Skeletal muscle tissue (tissue), 4 donors: ENCODE data around the gene ZSCAN5A. TPM values are rescaled to one million over a fixed set of nuclear protein-coding genes. Genes with fewer than 3 reads are reported as not detected.
"Not testable (repeated sequence)": the region's sequence is repeated elsewhere in the genome, so short reads cannot be mapped to it uniquely, and the experiment has no call there.

ENCODE experiments used
- H3K27ac ChIP-seq: one replicate; pipeline ENCODE4 v1.7.0; 2013; ENCODE audit warnings: mild to moderate bottlenecking, low read depth, low read length, inconsistent platforms
- H3K27me3 ChIP-seq, 3 donors: one replicate each; pipeline ENCODE4 v1.7.0; 2013; ENCODE audit warnings: low read length in 3 of 3; ENCODE audit not compliant: control insufficient read depth in 3 of 3, insufficient read depth in 3 of 3
- H3K36me3 ChIP-seq, 3 donors: one replicate each; pipeline ENCODE4 v1.7.0; 2013; ENCODE audit warnings: low read length in 3 of 3; ENCODE audit not compliant: control insufficient read depth in 3 of 3, insufficient read depth in 3 of 3
- H3K4me1 ChIP-seq, 3 donors: one replicate each; pipeline ENCODE4 v1.7.0; 2013; ENCODE audit warnings: low read length in 3 of 3, mild to moderate bottlenecking in 3 of 3; ENCODE audit not compliant: control insufficient read depth in 3 of 3, insufficient read depth in 3 of 3
- H3K4me3 ChIP-seq, 3 donors: one replicate each; pipeline ENCODE4 v1.7.0; 2013; ENCODE audit warnings: low read length in 3 of 3
- H3K9ac ChIP-seq, 3 donors: one replicate each; pipeline ENCODE4 v1.7.0; 2013; ENCODE audit warnings: low read length in 3 of 3, mild to moderate bottlenecking in 3 of 3, moderate library complexity in 2 of 3, low read depth in 1 of 3
- H3K9me3 ChIP-seq, 3 donors: one replicate each; pipeline ENCODE4 v1.7.0; 2013; ENCODE audit warnings: low read length in 3 of 3; ENCODE audit not compliant: control insufficient read depth in 3 of 3
- total RNA-seq: library from RNA; depleted of rRNA; stranded (reverse); fragments of >200 nt; gene quantifications from one replicate; pipeline ENCODE4 v1.2.3, GENCODE V29; 2014
- donor health status: Osteomylitis.

ZSCAN5A gene
- total RNA-seq, 1 donor from 2014 or later = 3.1 TPM

DNA sequence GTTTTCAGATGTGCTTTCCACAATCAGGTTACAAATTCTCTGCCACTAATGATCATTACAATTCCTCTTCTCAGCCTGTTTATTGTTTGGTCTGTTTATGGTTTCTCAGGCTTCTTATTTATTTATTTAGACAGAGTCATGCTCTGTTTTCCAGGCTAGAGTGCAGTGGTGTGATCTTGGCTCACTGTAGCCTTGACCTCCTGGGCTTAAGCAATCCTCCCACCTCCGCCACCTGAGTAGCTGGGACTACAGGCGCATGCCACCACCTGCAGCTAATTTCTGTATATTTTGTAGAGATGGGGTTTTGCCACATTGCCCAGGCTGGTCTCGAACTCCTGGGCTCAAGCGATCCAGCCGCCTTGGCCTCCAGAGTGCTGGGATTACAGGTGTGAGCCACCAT lies 2.1 kb upstream of the ZSCAN5A start:
- Histone ChIP-seq H3K27ac (no peak overlapping the region), H3K36me3 (peaks cover 0 to 6% (median under 1%) of the 10 kb centered on the region in 3 donors), H3K9ac (no peak overlapping the region), H3K9me3 (no peaks in the 10 kb centered on the region), H3K4me3 (no peak overlapping the region), H3K27me3 (no peaks in the 10 kb centered on the region), H3K4me1 (peaks cover 13 to 18% (median 13%) of the 10 kb centered on the region in 3 donors)

DNA sequence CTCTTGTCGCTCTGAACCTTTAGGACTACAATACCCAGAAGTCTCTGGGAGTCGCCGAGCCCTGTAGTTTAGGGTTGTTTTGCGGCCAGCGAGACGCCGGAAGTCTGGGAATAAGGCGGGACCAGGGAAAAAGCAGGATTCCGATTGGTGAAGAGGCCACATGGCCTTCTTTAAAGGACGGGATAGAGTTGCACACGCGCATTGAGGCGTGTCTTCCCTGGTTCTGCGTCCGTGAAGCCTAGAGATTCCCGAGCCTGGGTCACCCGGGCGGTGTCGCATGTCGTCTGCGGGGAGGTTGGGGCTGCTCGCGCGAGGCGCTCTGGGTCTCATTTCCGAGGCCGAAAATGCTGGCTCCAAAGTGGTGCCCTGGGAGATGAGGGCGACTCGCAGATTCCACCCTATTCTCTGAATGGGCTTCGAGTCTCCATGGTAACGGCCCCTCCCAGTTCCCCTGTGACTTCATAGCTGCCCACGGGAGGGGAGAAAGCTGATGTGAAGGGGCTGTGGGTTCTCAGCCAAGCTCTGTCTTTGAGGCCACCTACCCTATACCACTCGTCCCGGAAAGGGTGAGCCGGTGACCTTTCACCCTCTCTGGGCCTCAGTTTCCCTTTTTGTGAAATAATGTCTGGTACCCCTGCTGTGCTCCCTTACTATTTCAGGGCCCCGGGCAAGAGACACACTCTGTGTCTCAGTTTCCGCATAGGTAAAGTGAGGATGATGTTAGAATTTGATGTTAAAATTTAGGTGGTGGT lies 614 bp upstream of the ZSCAN5A start:
- Histone ChIP-seq H3K9me3 (no peaks in the 10 kb centered on the region), H3K4me1 (peaks cover 13 to 18% (median 13%) of the 10 kb centered on the region in 3 donors), H3K4me3 (peak overlapping the region; percentile 96 to 100 (median 99)), H3K27ac (peak overlapping the region; percentile 94), H3K9ac (peak overlapping the region; percentile 92 to 97 (median 96)), H3K36me3 (peaks cover 0 to 6% (median 2%) of the 10 kb centered on the region in 3 donors), H3K27me3 (no peaks in the 10 kb centered on the region)

DNA sequence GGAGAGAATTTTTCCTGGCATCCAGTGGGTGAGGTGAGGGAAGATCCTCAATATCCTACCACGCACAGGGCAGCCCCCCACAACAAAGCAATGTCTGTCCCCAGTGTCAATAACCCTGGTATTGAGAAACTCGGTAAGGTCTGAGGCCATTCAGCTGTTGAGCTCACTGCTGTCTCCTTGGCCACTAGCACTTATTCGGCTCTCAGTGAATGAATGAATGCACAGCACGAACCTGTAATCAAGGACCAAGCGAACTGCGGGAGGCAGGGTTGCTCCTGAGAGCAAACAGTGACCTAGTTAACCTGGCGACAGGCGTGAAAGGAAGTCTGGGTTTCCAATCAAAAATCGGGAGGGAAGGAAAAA lies 640 bp downstream of the ZSCAN5A start:
- Histone ChIP-seq H3K4me1 (peaks cover 13 to 18% (median 13%) of the 10 kb centered on the region in 3 donors), H3K9me3 (no peaks in the 10 kb centered on the region), H3K36me3 (peaks cover 0 to 6% (median 2%) of the 10 kb centered on the region in 3 donors), H3K27me3 (no peaks in the 10 kb centered on the region), H3K9ac (peak overlapping the region; percentile 92 to 97 (median 96)), H3K4me3 (peak overlapping the region; percentile 96 to 100 (median 99)), H3K27ac (peak overlapping the region; percentile 94)

DNA sequence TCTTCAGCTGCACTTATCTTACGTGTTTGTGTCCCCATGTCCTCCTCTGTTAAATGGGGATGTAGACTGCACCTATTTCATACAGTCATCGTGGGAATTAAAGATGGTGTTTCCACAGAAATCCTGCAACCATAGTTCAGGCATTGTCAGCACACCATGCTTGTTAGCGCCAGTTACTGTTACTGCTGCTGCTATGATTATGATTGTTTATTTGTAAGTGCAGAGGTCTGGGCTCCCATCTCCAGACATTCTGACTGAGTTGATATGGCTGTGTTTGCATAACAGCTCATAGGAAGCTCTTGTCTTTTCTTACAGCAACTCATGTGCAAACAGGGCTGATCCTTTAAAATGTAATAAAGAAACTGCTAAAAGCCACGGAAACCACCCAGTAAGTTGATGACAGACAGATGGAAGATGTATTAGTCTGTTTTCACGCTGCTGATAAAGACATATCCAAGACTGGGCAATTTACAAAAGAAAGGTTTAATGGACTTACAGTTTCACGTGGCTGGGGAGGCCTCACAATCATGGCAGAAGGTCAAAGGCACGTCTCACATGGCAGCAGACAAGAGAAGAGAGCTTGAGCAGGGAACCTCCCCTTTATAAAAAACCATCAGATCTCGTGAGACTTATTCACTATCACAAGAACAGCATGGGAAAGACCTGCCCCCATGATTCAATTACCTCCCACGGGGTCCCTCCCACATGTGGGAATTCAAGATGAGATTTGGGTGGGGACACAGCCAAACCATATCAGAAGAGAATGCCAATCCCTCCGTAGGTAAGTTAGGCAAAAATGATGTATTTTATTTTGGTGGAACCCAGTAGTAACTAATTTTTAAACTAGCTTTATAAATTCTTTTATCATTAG lies 1.6 kb downstream of the ZSCAN5A start:
- Histone ChIP-seq H3K27ac (no peak overlapping the region), H3K27me3 (no peaks in the 10 kb centered on the region), H3K36me3 (peaks cover 0 to 6% (median 2%) of the 10 kb centered on the region in 3 donors), H3K9ac (no peak overlapping the region), H3K9me3 (no peaks in the 10 kb centered on the region), H3K4me3 (no peak overlapping the region), H3K4me1 (peaks cover 13 to 18% (median 13%) of the 10 kb centered on the region in 3 donors)

DNA sequence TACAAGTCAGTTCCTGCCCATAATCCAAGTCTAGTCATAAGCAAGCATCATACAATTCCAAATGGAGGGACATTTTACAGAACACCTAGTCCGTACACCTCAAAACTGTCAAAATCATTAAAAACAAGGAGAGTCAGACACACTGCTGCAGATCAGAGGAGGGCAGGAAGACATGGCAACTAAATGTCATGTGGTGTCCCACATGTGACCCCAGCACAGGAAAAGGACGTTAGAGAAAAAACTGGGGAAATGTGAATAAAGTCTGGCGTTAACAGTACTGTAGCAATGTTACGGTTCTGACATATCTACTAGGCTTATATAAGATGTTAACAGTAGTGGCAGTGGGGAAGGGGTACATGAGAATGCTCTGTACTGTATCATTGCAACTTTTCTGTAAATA lies 2.3 kb downstream of the ZSCAN5A start:
- H3K27ac ChIP-seq = no peak overlapping the region
- H3K36me3 ChIP-seq = peaks cover 0 to 8% (median 2%) of the 10 kb centered on the region in 3 donors
- no peak overlapping the region for H3K4me3 ChIP-seq
- H3K9me3 ChIP-seq = no peaks in the 10 kb centered on the region
- peaks cover 13 to 18% (median 13%) of the 10 kb centered on the region in 3 donors for H3K4me1 ChIP-seq
- H3K9ac ChIP-seq = no peak overlapping the region
- H3K27me3 ChIP-seq = no peaks in the 10 kb centered on the region

DNA sequence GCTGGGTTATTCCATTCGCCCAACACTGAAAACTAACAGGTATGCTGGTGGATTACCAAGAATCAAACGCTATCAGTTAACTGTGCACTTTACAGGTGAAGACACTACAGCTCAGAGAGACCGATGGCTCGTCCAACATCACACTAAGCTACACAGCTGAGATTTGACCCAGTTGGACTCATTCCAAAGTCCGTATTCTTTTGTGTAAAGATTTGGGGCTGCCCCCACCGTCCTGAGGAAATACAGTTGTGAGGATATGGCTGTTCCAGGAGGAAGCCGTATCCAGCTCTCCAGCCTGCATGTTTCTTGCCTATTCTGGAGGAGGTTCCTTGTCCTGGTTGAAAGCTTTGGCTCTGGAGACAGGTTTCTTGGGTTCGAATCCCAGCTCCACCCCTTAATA lies 4.2 kb downstream of the ZSCAN5A start:
- Histone ChIP-seq H3K4me3 (no peak overlapping the region), H3K9ac (no peak overlapping the region), H3K9me3 (no peaks in the 10 kb centered on the region)

DNA sequence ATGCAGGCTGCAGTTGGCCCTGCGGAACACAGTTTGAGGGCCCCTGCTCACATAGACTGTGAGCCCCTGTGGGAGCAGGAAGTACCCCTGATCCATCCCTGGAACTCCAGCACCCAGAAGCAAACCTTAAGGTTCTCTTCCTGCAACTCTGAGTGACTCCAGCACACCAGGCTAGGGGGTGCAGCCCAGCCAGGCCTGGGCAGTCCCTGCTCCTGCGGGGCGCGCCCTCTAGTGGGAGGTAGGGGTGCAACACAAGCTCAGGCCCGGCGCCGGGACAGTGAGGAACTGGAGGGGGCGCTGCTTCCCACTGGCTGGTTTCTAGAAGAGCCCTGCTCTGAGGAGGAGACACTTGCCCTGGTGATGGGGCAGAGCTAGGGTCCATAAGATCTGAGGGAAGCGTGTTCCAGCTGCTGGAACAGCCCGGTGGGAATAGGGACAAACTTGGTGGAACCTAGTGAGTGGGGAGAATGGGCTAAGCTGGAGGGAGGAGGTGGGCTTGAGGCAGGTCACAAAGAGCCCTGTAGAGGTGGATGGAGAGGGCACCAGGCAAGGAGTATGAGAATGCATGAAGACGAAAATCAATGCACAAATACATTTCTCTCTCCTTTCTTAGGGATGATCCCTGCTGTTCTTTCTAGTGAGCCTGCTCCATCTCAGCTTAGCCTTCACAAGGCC lies 5.0 kb downstream of the ZSCAN5A start:
- Histone ChIP-seq H3K9me3 (no peaks in the 10 kb centered on the region), H3K36me3 (peaks cover 2 to 9% (median 4%) of the 10 kb centered on the region in 3 donors), H3K27ac (no peak overlapping the region), H3K9ac (no peak overlapping the region), H3K27me3 (no peaks in the 10 kb centered on the region), H3K4me1 (peaks cover 6 to 7% (median 7%) of the 10 kb centered on the region in 3 donors), H3K4me3 (no peak overlapping the region)

More for the DNA sequence above, 4.2 kb downstream of the ZSCAN5A start:
- H3K27ac ChIP-seq = no peak overlapping the region
- peaks cover 8 to 10% (median 8%) of the 10 kb centered on the region in 3 donors for H3K4me1 ChIP-seq
- no peaks in the 10 kb centered on the region for H3K27me3 ChIP-seq
- peaks cover 0 to 9% (median 2%) of the 10 kb centered on the region in 3 donors for H3K36me3 ChIP-seq

DNA sequence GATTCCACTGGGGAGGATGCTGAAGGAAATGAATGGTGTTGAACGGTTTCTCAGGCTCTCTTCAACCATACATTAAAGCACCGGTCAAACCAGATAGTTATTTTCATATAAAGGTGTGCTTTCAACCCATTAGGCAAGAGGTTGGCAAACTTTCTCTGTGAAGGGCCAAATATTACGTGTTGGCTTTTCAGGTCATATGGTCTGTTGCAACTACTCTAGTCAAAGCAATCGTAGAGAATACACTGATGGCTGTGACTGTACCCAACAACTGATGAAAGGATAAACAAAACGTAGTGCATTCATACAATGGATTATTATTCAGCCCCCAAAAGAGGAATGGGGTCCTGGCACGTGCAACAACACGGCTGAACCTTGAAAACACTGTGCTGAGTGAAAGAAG lies 5.8 kb downstream of the ZSCAN5A start:
- H3K4me3 ChIP-seq = no peak overlapping the region
- H3K27me3 ChIP-seq = no peaks in the 10 kb centered on the region
- peaks cover 2 to 12% (median 8%) of the 10 kb centered on the region in 3 donors for H3K36me3 ChIP-seq
- no peaks in the 10 kb centered on the region for H3K9me3 ChIP-seq
- peaks cover 2 to 3% (median 3%) of the 10 kb centered on the region in 3 donors for H3K4me1 ChIP-seq
- no peak overlapping the region for H3K9ac ChIP-seq
- H3K27ac ChIP-seq = no peak overlapping the region

DNA sequence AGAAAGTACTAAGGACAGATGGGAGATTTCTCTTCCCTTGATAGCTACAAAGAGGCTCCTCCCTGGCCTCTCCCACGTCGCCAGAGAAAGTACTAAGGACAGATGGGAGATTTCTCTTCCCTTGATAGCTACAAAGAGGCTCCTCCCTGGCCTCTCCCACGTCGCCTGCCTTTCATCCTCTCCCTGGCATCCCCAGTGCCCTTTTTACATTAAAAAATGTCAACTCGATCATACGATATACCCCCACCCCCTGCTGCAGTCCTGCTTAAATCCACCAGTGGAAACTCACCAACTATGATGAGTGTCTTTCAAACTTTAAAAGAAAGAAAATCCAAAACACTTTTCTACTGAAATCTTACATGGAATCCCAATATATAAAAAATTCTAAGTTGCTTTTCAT lies 7.6 kb downstream of the ZSCAN5A start:
- H3K4me1 ChIP-seq, H3K27me3 ChIP-seq, H3K4me3 ChIP-seq, H3K9ac ChIP-seq, H3K27ac ChIP-seq, H3K9me3 ChIP-seq: not testable (repeated sequence)
- H3K36me3 ChIP-seq = peaks cover 10 to 15% (median 10%) of the 10 kb centered on the region in 3 donors
